Endothelial cell of umbilical vein (primary cell): ENCODE data around the gene CHCHD10. TPM values are rescaled to one million over a fixed set of nuclear protein-coding genes. Genes with fewer than 3 reads are reported as not detected.

Experiments used
- BruUV-seq: library from RNA; stranded (reverse); fragments of 400-500 nt; replicated peaks from 2 replicates; lab custom pipeline; 2021; lab: Mats Ljungman, UMichigan
- CTCF ChIA-PET: fragments of 300-600, 350-600 bp; sonication (Branson Sonifier 250); formaldehyde crosslinking; loops from one replicate; lab custom pipeline; 2021; ENCODE audit warnings: antibody characterized with exemption, inconsistent platforms; lab: Charles Lee
- POLR2A ChIA-PET: fragments of 300-600, 350-600 bp; sonication (Branson Sonifier 250); formaldehyde crosslinking; loops from one replicate; lab custom pipeline; 2021; ENCODE audit warnings: antibody characterized with exemption, inconsistent platforms; lab: Charles Lee
- DNase-seq: peaks from one replicate; pipeline ENCODE4 v3.0.0-alpha.2; 2011; ENCODE audit warnings: low read depth, low spot score
- FAIRE-seq: peaks from 2 replicates; lab custom pipeline; 2011; peaks lifted over from hg19 to GRCh38; lab: Jason Lieb, UNC
- H2AFZ ChIP-seq: 2 replicates; pipeline ENCODE4 v1.6.0; 2012; ENCODE audit warnings: low read depth, low read length, control low read depth, inconsistent platforms
- H3K27ac ChIP-seq: 2 replicates; pipeline ENCODE4 v1.5.1; 2011; ENCODE audit warnings: low read depth, mild to moderate bottlenecking, control low read depth, low read length, moderate library complexity; ENCODE audit not compliant: insufficient read depth
- H3K27me3 ChIP-seq, 2 experiments: 2 replicates each; pipeline versions ENCODE4 v1.6.0 to v1.6.1; 2011; ENCODE audit warnings: low read length in 2 of 2, mixed read lengths in 1 of 2; ENCODE audit not compliant: control insufficient read depth in 2 of 2, insufficient read depth in 2 of 2
- H3K36me3 ChIP-seq, 2 experiments: 2 replicates in 1 of 2; 3 replicates in 1 of 2; pipeline ENCODE4 v1.5.1; 2011; ENCODE audit warnings: low read length in 2 of 2, mild to moderate bottlenecking in 1 of 2, moderate library complexity in 1 of 2; ENCODE audit not compliant: control insufficient read depth in 2 of 2, insufficient read depth in 2 of 2; ENCODE audit errors: extremely low read depth in 1 of 2
- H3K4me1 ChIP-seq: 3 replicates; pipeline ENCODE4 v1.5.1; 2011; ENCODE audit warnings: mild to moderate bottlenecking, low read length; ENCODE audit not compliant: control insufficient read depth, insufficient read depth; ENCODE audit errors: extremely low read depth
- H3K4me2 ChIP-seq: 2 replicates; pipeline ENCODE4 v1.6.1; 2011; ENCODE audit warnings: low read length, control low read depth, mixed read lengths; ENCODE audit not compliant: insufficient read depth
- H3K4me3 ChIP-seq, 3 experiments: fragments of 200-600 bp in 1 of 3; sonication (generic), shearing (Covaris generic) in 1 of 3; replicated peaks in 1 of 3; 2 replicates each; pipeline ENCODE4 v1.5.1; 2011 to 2016; ENCODE audit warnings: control low read depth in 3 of 3, low read length in 3 of 3, mild to moderate bottlenecking in 2 of 3, inconsistent platforms in 1 of 3, low read depth in 1 of 3, moderate library complexity in 1 of 3; ENCODE audit not compliant: insufficient read depth in 1 of 3
- H3K79me2 ChIP-seq: 2 replicates; pipeline ENCODE4 v1.6.0; 2012; ENCODE audit warnings: low read length, inconsistent platforms; ENCODE audit not compliant: control insufficient read depth, insufficient read depth
- H3K9ac ChIP-seq: replicated peaks from 2 replicates; pipeline ENCODE3; 2011; ENCODE audit warnings: low read length, control low read depth; ENCODE audit not compliant: insufficient read depth; ENCODE audit errors: extremely low read depth
- H3K9me1 ChIP-seq: replicated peaks from 3 replicates; pipeline ENCODE4 v1.6.0; 2011; ENCODE audit warnings: mild to moderate bottlenecking, low read length; ENCODE audit not compliant: control insufficient read depth, insufficient read depth; ENCODE audit errors: extremely low read depth
- H3K9me3 ChIP-seq: replicated peaks from 2 replicates; pipeline ENCODE4 v1.5.1; 2012; ENCODE audit warnings: low read length, inconsistent platforms; ENCODE audit not compliant: control insufficient read depth, insufficient read depth
- H4K20me1 ChIP-seq: replicated peaks from 2 replicates; pipeline ENCODE3; 2011; ENCODE audit warnings: mild to moderate bottlenecking, low read length; ENCODE audit not compliant: control insufficient read depth, insufficient read depth; ENCODE audit errors: extremely low read depth
- CTCF ChIP-seq, 2 donors: IDR thresholded peaks; 1 replicate in 1 of 2; 2 replicates in 1 of 2; pipeline ENCODE4 v1.5.1; 2011; ENCODE audit warnings: low read length in 2 of 2, mild to moderate bottlenecking in 2 of 2, moderate library complexity in 2 of 2, control low read depth in 1 of 2, inconsistent platforms in 1 of 2, low read depth in 1 of 2; ENCODE audit not compliant: insufficient read depth in 1 of 2; ENCODE audit errors: extremely low read depth in 1 of 2
- EZH2 ChIP-seq: IDR thresholded peaks from 2 replicates; pipeline ENCODE4 v1.6.1; 2012; ENCODE audit warnings: borderline replicate concordance, low read depth, mild to moderate bottlenecking, moderate library complexity, low read length, inconsistent platforms; ENCODE audit not compliant: severe bottlenecking
- FOS ChIP-seq: IDR thresholded peaks from 2 replicates; pipeline ENCODE4 v1.6.1; 2011; ENCODE audit warnings: mild to moderate bottlenecking, low read length, moderate library complexity, borderline replicate concordance; ENCODE audit not compliant: insufficient read depth
- GATA2 ChIP-seq: IDR thresholded peaks from 2 replicates; pipeline ENCODE4 v1.7.0; 2011; ENCODE audit warnings: low read depth, mild to moderate bottlenecking, moderate library complexity, mixed read lengths, low read length; ENCODE audit not compliant: insufficient read length, insufficient read depth
- JUN ChIP-seq: IDR thresholded peaks from 2 replicates; pipeline ENCODE4 v1.6.1; 2011; ENCODE audit warnings: borderline replicate concordance, low read depth; ENCODE audit not compliant: insufficient read length, insufficient read depth
- MYC ChIP-seq: IDR thresholded peaks from one replicate; pipeline ENCODE4 v1.6.1; 2011; ENCODE audit warnings: mild to moderate bottlenecking, low read depth, low read length
- POLR2A ChIP-seq: IDR thresholded peaks from 2 replicates; pipeline ENCODE4 v1.6.1; 2012; ENCODE audit warnings: low read depth, mild to moderate bottlenecking, control low read depth, low read length
- POLR2AphosphoS5 ChIP-seq: IDR thresholded peaks from 2 replicates; pipeline ENCODE4 v1.6.1; 2012; ENCODE audit warnings: low read depth, mild to moderate bottlenecking, control low read depth, low read length, moderate library complexity; ENCODE audit not compliant: insufficient read depth
- dilution Hi-C: fragments of 300-500 bp; cut with MboI; formaldehyde crosslinking; loops from one replicate; pipeline ENCODE4 v1.15.0; 2019; ENCODE audit warnings: low sequenced_read_pairs; ENCODE audit not compliant: extremely low pct_ligation_motif_present
- intact Hi-C: fragments of 100-400 bp; cut with micrococcal nuclease; formaldehyde crosslinking; loops from one replicate; pipeline ENCODE4 v1.10.0; 2022
- polyA plus RNA-seq, 4 experiments: library from polyadenylated mRNA; depleted of rRNA in 3 of 4; stranded (reverse) in 3 of 4; unstranded in 1 of 4; fragments of >200 nt; gene quantifications; 2 replicates each; pipeline versions ENCODE4 v1.2.1 to v1.2.3, GENCODE V29; 2011 to 2012; ENCODE audit warnings: missing spikeins in 1 of 4
- total RNA-seq: library from RNA; stranded (reverse); gene quantifications from 2 replicates; pipeline ENCODE4 v1.2.3, GENCODE V29; 2021
- TF ChIP-seq, protein P1 (sequence below): IDR thresholded peaks from 2 replicates; pipeline ENCODE4 v1.6.1; 2011; ENCODE audit not compliant: insufficient read depth, insufficient read length

Gene CHCHD10
- total and polyA plus RNA-seq, 2 donors (not counting 3 experiments of a cell fraction or from before 2014, with no cell fraction given), result 28.1 to 75.6 TPM

DNA sequence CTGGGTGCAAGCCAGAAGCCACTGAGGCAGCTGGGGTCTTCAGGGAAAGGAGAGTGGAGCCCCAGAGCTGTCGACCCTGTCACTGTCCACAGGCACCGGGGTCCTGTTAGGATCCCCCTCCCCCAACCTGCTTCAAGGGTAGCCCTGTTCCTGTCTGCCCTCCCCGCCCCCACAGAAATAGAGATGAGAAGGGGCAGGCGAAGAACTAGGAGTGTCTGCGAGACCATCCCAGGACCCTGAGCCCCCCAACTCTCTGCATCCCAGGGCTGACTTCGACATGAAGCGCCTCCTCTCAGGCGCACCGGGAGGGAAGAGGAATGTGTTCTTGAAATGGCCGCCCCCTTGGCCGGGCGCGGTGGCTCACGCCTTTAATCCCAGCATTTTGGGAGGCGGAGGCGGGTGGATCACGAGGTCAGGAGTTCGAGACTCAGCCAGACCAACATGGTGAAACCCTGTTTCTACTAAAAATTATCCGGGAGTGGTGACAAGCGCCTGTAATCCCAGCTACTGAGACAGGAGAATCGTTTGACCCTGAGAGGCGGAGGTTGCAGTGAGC is 16.3 kb downstream of the CHCHD10 start:
- Histone ChIP-seq H3K27ac (no peak overlapping the region), H3K4me2 (peak overlapping the region; percentile 25), H3K9me3 (no peaks in the 10 kb centered on the region), H2AFZ (peak overlapping the region; percentile 91), H3K4me1 (peaks cover 10% of the 10 kb centered on the region), H3K9me1 (no peaks in the 10 kb centered on the region), H3K36me3 (no peaks in the 10 kb centered on the region), H4K20me1 (no peaks in the 10 kb centered on the region), H3K79me2 (no peaks in the 10 kb centered on the region), H3K4me3 (peak overlapping the region; percentile 7 to 88 (median 30)), H3K27me3 (no peaks in the 10 kb centered on the region), H3K9ac (peak overlapping the region; percentile 68)
- dilution Hi-C loops, result no loop called here
- TF ChIP-seq GATA2 (no peak), JUN (no peak), MYC (no peak), CTCF (IDR thresholded peaks at IDR 0.05; ENCODE audit: extremely low read depth in 1 of 2, insufficient read depth in 1 of 2, low read depth in 1 of 2, low read length in 2 of 2) (no peak), POLR2A (no peak), POLR2AphosphoS5 (no peak), FOS (no peak), EZH2 (no peak)
- TF ChIP-seq, protein P1, sequence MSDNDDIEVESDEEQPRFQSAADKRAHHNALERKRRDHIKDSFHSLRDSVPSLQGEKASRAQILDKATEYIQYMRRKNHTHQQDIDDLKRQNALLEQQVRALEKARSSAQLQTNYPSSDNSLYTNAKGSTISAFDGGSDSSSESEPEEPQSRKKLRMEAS, result no peak
- ChIA-PET POLR2A (no interaction called here), CTCF (interaction anchor here (0.6 to 1.1 kb wide), 3 partner anchors 19 to 263 kb away, joined by 3 read pairs; no protein-coding TSS in a partner anchor)
- BruUV-seq, result no TSS peak
- FAIRE-seq, result peak; percentile 46
- intact Hi-C loops, result loop anchor here (1.0 to 2.0 kb wide), 2 partner anchors 17 to 34 kb away; no protein-coding TSS in a partner anchor
- DNase-seq, result no peak
